HG03520 (cell line): ENCODE data around the gene SNX20.

Source experiments
- ATAC-seq: cut with Tn5 transposase; IDR thresholded peaks from one replicate; pipeline ENCODE4 v1.9.1; 2021; ENCODE audit warnings: mild to moderate bottlenecking, moderate library complexity; ENCODE audit not compliant: unreplicated experiment

The SNX20 gene

GRCh38 chr16:50705436-50706110 lies 24.5 kb upstream of the SNX20 start:
- ATAC-seq = no peak

GRCh38 chr16:50704245-50704644 lies 23.1 kb upstream of the SNX20 start:
- ATAC-seq = no peak

GRCh38 chr16:50702725-50703124 lies 21.6 kb upstream of the SNX20 start:
- ATAC-seq = no peak

- ATAC-seq = no peak
These were observed 18.4 kb upstream of the SNX20 start for GRCh38 chr16:50699326-50700159.

- ATAC-seq = peak; percentile 38
These were observed 17.0 kb upstream of the SNX20 start for GRCh38 chr16:50697881-50698767.

- ATAC-seq = no peak
These were observed 16.3 kb upstream of the SNX20 start for GRCh38 chr16:50697421-50697715.

- ATAC-seq = peak; percentile 46
These were observed 15.7 kb upstream of the SNX20 start for GRCh38 chr16:50696575-50697420.

- no peak for ATAC-seq
These were observed 15.0 kb upstream of the SNX20 start for GRCh38 chr16:50696126-50696525.

GRCh38 chr16:50695017-50696000 lies 14.2 kb upstream of the SNX20 start:
- ATAC-seq = no peak

GRCh38 chr16:50694206-50694605 lies 13.1 kb upstream of the SNX20 start:
- no peak for ATAC-seq

GRCh38 chr16:50692999-50693781 lies 12.1 kb upstream of the SNX20 start, which contains the start of gene NOD2:
TSS of gene NOD2 (plus strand) at chr16:50693606. CDS start at chr16:50699496, 5,890 bp downstream.
- ATAC-seq = no peak

- no peak for ATAC-seq
These were observed 11.5 kb upstream of the SNX20 start for GRCh38 chr16:50692644-50692998.

- no peak for ATAC-seq
These were observed 9.1 kb upstream of the SNX20 start for GRCh38 chr16:50690177-50690576.

GRCh38 chr16:50688867-50689266 lies 7.8 kb upstream of the SNX20 start:
- ATAC-seq = no peak

- no peak for ATAC-seq
These were observed 7.0 kb upstream of the SNX20 start for GRCh38 chr16:50688083-50688482.

- ATAC-seq = no peak
These were observed 4.5 kb upstream of the SNX20 start for GRCh38 chr16:50685462-50686063.

GRCh38 chr16:50684823-50685461 lies 3.8 kb upstream of the SNX20 start:
- no peak for ATAC-seq
